Adrenal gland (tissue), 12 donors: ENCODE results near the gene PP2D1. TPM values are rescaled to one million over a fixed set of nuclear protein-coding genes. Genes with fewer than 3 reads are reported as not detected.

Experiments
- DNase-seq, 7 donors: peaks; one replicate each; pipeline ENCODE4 v3.0.0-alpha.2; 2019 to 2020
- H3K27ac ChIP-seq, 5 donors: fragments of 200-600 bp; sonication (generic) in 4 of 5; 1 replicate in 3 of 5; 2 replicates in 2 of 5; pipeline versions ENCODE4 v1.5.1 to v1.8.0; 2016 to 2020; ENCODE audit warnings: mild to moderate bottlenecking in 1 of 5
- H3K27me3 ChIP-seq: fragments of 200-600 bp; 2 replicates; pipeline ENCODE4 v1.8.0; 2021
- H3K36me3 ChIP-seq, 2 donors: fragments of 200-600 bp; replicated peaks in 1 of 2; 1 replicate in 1 of 2; 2 replicates in 1 of 2; pipeline versions ENCODE4 v1.5.1 to v1.8.0; 2018 to 2022
- H3K4me1 ChIP-seq, 2 donors: fragments of 200-600 bp; replicated peaks in 1 of 2; 1 replicate in 1 of 2; 2 replicates in 1 of 2; pipeline versions ENCODE4 v1.5.1 to v1.8.0; 2018 to 2021
- H3K4me3 ChIP-seq, 4 donors: fragments of 200-600 bp; sonication (generic) in 3 of 4; one replicate each; pipeline ENCODE4 v1.5.1; 2016 to 2018
- H3K9me3 ChIP-seq, 3 donors: fragments of 200-600 bp; sonication (generic) in 1 of 3; replicated peaks in 1 of 3; 1 replicate in 2 of 3; 2 replicates in 1 of 3; pipeline versions ENCODE4 v1.5.1 to v1.8.0; 2016 to 2021
- POLR2A ChIP-seq, 2 donors: fragments of 450-650 bp; IDR thresholded peaks; one replicate each; pipeline ENCODE4 v1.6.1; 2017; ENCODE audit warnings: antibody characterized with exemption in 2 of 2, mild to moderate bottlenecking in 2 of 2, moderate library complexity in 1 of 2
- WGBS, 4 donors: extraction: QIAGEN DNeasy Blood & Tissue Kit in 2 of 4; methylation state at CpG; one replicate each; pipeline versions ENCODE4 v1.1.5 to v1.1.7; 2013 to 2017; 5-methylcytosine and 5-hydroxymethylcytosine counted together
- intact Hi-C, 2 donors: fragments of 100-400 bp; cut with DNase I; formaldehyde crosslinking; loops; one replicate each; pipeline versions ENCODE4 v1.14.1 to v1.15.0; 2022 to 2023
- polyA plus RNA-seq, 3 donors: library from polyadenylated mRNA; stranded (reverse); fragments of 200-250 nt in 2 of 3; fragments of 350-450 nt in 1 of 3; fragmentation: Illumina TruSeq in 1 of 3; extraction: RNeasy Lipid Tissue Mini Kit (QIAGEN cat#74804) in 1 of 3; gene quantifications; one replicate each; pipeline ENCODE4 v1.2.3, GENCODE V29; 2013 to 2014
- total RNA-seq, 9 donors: library from RNA; depleted of rRNA in 4 of 9; stranded (reverse); fragments of >200 nt in 4 of 9; fragments of 120-200 nt in 1 of 9; fragmentation: NEBNext Ultra II Directional in 1 of 9; extraction: Animal tissue kit (Norgen Biotek cat#: 25700) in 1 of 9; gene quantifications; one replicate each; pipeline versions ENCODE4 v1.1.0 to v1.2.4, GENCODE V29; 2013 to 2023
- TF ChIP-seq, protein P1 (sequence below), 6 experiments: fragments of 450-650 bp in 4 of 6; fragments of 200-600 bp in 2 of 6; sonication (generic) in 1 of 6; IDR thresholded peaks; 1 replicate in 5 of 6; 2 replicates in 1 of 6; pipeline versions ENCODE4 v1.5.1 to v1.8.0; 2016 to 2021; ENCODE audit warnings: antibody characterized with exemption in 6 of 6, mild to moderate bottlenecking in 2 of 6, moderate library complexity in 1 of 6
- donor health status: healthy with polysubstance abuse.
- donor health status: Bipolar disorder and iron deficiency.
- donor health status: DM: yes; HTN: yes; CAD: no.
- donor health status: DM: no; HTN: no; CAD: no.
- donor health status: DM: no; HTN: no; CAD: no.
- donor health status: DM: yes; HTN: yes; CAD: no.

Gene PP2D1
- total and polyA plus RNA-seq, 12 donors, result not detected

DNA sequence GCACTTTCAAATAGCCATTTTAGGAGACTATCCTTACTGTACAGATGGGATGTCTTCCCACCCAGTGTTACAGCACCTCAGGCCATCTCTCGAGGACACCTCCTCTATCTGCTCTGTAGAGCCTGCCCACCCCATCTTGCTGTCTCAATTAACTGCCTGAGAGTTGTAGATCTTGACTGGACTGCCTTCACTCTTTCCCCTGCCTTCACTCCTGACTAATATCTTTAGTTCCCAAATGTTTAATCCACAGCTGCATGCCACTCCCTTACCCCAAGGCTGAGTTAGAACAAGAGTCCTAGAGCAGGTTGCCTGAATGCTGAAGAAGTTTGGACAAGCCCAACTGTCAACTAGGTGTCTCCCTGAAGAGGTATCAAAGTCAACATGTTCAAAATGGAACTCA lies 1.3 kb upstream of the PP2D1 start:
- no peak for DNase-seq
- Histone ChIP-seq H3K27ac (no peak overlapping the region), H3K9me3 (no peaks in the 10 kb centered on the region), H3K4me1 (no peaks in the 10 kb centered on the region), H3K27me3 (no peaks in the 10 kb centered on the region), H3K36me3 (no peaks in the 10 kb centered on the region), H3K4me3 (no peak overlapping the region)
- intact Hi-C loops, result no loop called here
- no peak for TF ChIP-seq POLR2A (IDR thresholded peaks at IDR 0.05)
- TF ChIP-seq, protein P1, sequence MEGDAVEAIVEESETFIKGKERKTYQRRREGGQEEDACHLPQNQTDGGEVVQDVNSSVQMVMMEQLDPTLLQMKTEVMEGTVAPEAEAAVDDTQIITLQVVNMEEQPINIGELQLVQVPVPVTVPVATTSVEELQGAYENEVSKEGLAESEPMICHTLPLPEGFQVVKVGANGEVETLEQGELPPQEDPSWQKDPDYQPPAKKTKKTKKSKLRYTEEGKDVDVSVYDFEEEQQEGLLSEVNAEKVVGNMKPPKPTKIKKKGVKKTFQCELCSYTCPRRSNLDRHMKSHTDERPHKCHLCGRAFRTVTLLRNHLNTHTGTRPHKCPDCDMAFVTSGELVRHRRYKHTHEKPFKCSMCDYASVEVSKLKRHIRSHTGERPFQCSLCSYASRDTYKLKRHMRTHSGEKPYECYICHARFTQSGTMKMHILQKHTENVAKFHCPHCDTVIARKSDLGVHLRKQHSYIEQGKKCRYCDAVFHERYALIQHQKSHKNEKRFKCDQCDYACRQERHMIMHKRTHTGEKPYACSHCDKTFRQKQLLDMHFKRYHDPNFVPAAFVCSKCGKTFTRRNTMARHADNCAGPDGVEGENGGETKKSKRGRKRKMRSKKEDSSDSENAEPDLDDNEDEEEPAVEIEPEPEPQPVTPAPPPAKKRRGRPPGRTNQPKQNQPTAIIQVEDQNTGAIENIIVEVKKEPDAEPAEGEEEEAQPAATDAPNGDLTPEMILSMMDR (IDR thresholded peaks at IDR 0.05), result no peak
- 85 to 100% (median 98%) methylated on average over 1 of the region's 1 CpG for WGBS, 4 donors

DNA sequence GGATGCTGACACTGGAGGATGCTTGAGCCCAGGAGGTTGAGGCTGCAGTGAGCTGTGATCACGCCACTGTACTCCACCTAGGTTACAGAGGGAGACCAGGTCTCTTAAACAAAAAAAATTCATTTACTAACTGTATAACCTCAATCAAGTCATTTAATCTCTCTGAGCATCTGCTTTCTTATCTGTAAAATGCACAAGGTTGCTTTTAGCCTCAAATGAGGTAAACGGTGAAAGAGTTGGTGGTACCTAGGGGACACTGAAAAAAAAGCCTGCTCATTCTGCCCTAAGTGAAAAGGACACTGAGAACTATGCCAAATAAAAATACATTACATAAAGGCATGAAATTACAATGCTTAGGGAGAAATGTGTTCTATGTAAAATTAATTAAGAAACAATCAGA lies 3.4 kb downstream of the PP2D1 start:
- no peak for TF ChIP-seq POLR2A (IDR thresholded peaks at IDR 0.05)
- TF ChIP-seq, protein P1 (IDR thresholded peaks at IDR 0.05), result no peak
- WGBS, 4 donors, result 46 to 70% (median 65%) methylated on average over 2 of the region's 2 CpGs
- H3K36me3 ChIP-seq, result no peaks in the 10 kb centered on the region
- no peaks in the 10 kb centered on the region for H3K4me1 ChIP-seq
- no peak overlapping the region for H3K27ac ChIP-seq
- DNase-seq, result no peak
- intact Hi-C loops, result no loop called here
- no peaks in the 10 kb centered on the region for H3K9me3 ChIP-seq
- H3K27me3 ChIP-seq, result no peaks in the 10 kb centered on the region
- H3K4me3 ChIP-seq, result no peak overlapping the region

DNA sequence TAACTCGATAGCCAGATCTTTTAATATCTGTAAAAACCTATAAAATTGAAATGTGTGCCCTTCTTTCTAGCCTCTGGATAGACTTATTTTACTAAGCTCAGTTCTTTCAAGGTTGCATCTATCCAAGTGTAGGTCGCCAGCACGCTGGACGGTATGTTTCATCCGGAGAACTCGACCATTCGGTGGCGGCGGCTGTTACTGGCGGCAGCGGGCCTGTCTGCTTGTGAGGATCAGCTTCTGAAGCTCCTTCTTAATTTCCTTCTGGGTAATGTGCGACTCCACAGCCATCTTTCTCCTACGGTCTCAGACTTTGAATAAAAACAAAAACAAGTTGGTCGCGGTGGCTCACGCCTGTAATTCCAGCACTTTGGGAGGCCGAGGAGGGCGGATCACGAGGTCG lies 4.1 kb downstream of the PP2D1 start:
- Histone ChIP-seq H3K27me3 (no peaks in the 10 kb centered on the region), H3K4me3 (no peak overlapping the region), H3K4me1 (no peaks in the 10 kb centered on the region), H3K9me3 (no peaks in the 10 kb centered on the region), H3K27ac (no peak overlapping the region), H3K36me3 (no peaks in the 10 kb centered on the region)
- WGBS, 4 donors, result 95 to 96% (median 96%) methylated on average over 20 of the region's 20 CpGs
- no peak for TF ChIP-seq POLR2A (IDR thresholded peaks at IDR 0.05)
- TF ChIP-seq, protein P1 (IDR thresholded peaks at IDR 0.05), result no peak
- DNase-seq, result no peak
- intact Hi-C loops, result no loop called here

DNA sequence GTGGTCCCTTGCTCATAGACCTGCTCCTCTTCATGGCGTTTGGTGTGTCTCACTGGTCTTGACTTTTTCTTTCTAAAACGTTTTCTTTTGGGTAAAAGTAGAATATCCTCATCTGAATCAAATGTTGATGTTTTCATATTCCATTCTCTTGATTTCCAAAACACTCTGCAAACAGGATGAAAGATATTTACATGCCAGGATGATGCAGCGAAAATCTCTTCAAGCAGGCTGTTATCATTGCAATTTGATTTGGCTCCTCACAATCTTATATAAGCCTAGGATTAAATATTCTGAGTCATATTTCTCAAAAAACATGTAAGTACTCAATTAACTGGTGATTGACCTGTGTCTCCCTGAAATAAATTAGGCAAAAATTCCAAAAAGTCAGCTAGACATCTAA lies 10.1 kb downstream of the PP2D1 start:
- 69 to 78% (median 72%) methylated on average over 3 of the region's 3 CpGs for WGBS, 4 donors
- Histone ChIP-seq H3K9me3 (no peaks in the 10 kb centered on the region), H3K36me3 (no peaks in the 10 kb centered on the region), H3K27me3 (no peaks in the 10 kb centered on the region), H3K4me3 (no peak overlapping the region), H3K4me1 (no peaks in the 10 kb centered on the region), H3K27ac (no peak overlapping the region)
- TF ChIP-seq, protein P1 (IDR thresholded peaks at IDR 0.05), result no peak
- TF ChIP-seq POLR2A (IDR thresholded peaks at IDR 0.05), result no peak
- no peak for DNase-seq
- intact Hi-C loops, result no loop called here
